Liver (tissue), 9 donors: ENCODE results near the gene DNAH7. TPM values are rescaled to one million over a fixed set of nuclear protein-coding genes. Genes with fewer than 3 reads are reported as not detected.

Experiments
- DNase-seq: peaks from one replicate; pipeline ENCODE4 v3.0.0-alpha.2; 2017; ENCODE audit warnings: low spot score
- H3K27ac ChIP-seq, 2 donors: one replicate each; pipeline ENCODE4 v1.7.0; 2013; ENCODE audit warnings: inconsistent platforms in 2 of 2, low read length in 2 of 2, control low read depth in 1 of 2, low read depth in 1 of 2, mild to moderate bottlenecking in 1 of 2
- H3K27me3 ChIP-seq, 4 donors: one replicate each; pipeline versions ENCODE4 v1.6.1 to v1.7.0; 2013; ENCODE audit warnings: low read length in 3 of 4, inconsistent platforms in 1 of 4, mild to moderate bottlenecking in 1 of 4, moderate library complexity in 1 of 4; ENCODE audit not compliant: control insufficient read depth in 4 of 4, insufficient read depth in 4 of 4
- H3K36me3 ChIP-seq, 4 donors: one replicate each; pipeline versions ENCODE4 v1.6.1 to v1.7.0; 2013; ENCODE audit warnings: low read length in 3 of 4, mild to moderate bottlenecking in 3 of 4, low read depth in 1 of 4, moderate library complexity in 1 of 4; ENCODE audit not compliant: control insufficient read depth in 4 of 4, insufficient read depth in 3 of 4
- H3K4me1 ChIP-seq, 4 donors: one replicate each; pipeline versions ENCODE4 v1.6.1 to v1.7.0; 2013; ENCODE audit warnings: low read length in 3 of 4, mild to moderate bottlenecking in 3 of 4, moderate library complexity in 1 of 4; ENCODE audit not compliant: control insufficient read depth in 4 of 4, insufficient read depth in 4 of 4
- H3K4me3 ChIP-seq, 3 donors: one replicate each; pipeline versions ENCODE4 v1.6.1 to v1.7.0; 2013; ENCODE audit warnings: low read length in 3 of 3, control low read depth in 1 of 3, low read depth in 1 of 3, mild to moderate bottlenecking in 1 of 3
- H3K9ac ChIP-seq, 2 donors: one replicate each; pipeline ENCODE4 v1.7.0; 2013; ENCODE audit warnings: low read length in 2 of 2, mild to moderate bottlenecking in 2 of 2, moderate library complexity in 2 of 2, control low read depth in 1 of 2, low read depth in 1 of 2
- H3K9me3 ChIP-seq, 4 donors: one replicate each; pipeline versions ENCODE4 v1.6.1 to v1.7.0; 2013; ENCODE audit warnings: low read length in 3 of 4; ENCODE audit not compliant: control insufficient read depth in 4 of 4
- EGR1 ChIP-seq, 2 donors: IDR thresholded peaks; 2 replicates each; pipeline ENCODE4 v1.6.1; 2016 to 2018; ENCODE audit warnings: antibody characterized with exemption in 2 of 2, low read depth in 2 of 2
- FOXA1 ChIP-seq: IDR thresholded peaks from 2 replicates; pipeline ENCODE4 v1.6.1; 2016; ENCODE audit warnings: antibody characterized with exemption
- FOXA2 ChIP-seq: IDR thresholded peaks from 2 replicates; pipeline ENCODE4 v1.6.1; 2016; ENCODE audit warnings: antibody characterized with exemption
- GABPA ChIP-seq, 2 donors: IDR thresholded peaks in 1 of 2; conservative IDR thresholded peaks in 1 of 2; 2 replicates each; pipeline ENCODE4 v1.6.1; 2016; ENCODE audit warnings: antibody characterized with exemption in 2 of 2, mild to moderate bottlenecking in 1 of 2, moderate library complexity in 1 of 2
- HNF4A ChIP-seq, 2 donors: conservative IDR thresholded peaks; 2 replicates each; pipeline ENCODE4 v1.6.1; 2016; ENCODE audit warnings: antibody characterized with exemption in 2 of 2, mild to moderate bottlenecking in 2 of 2
- HNF4G ChIP-seq: IDR thresholded peaks from 2 replicates; pipeline ENCODE4 v1.6.1; 2016; ENCODE audit warnings: antibody characterized with exemption
- JUND ChIP-seq, 2 donors: IDR thresholded peaks; 2 replicates each; pipeline ENCODE4 v1.6.1; 2016; ENCODE audit warnings: antibody characterized with exemption in 2 of 2
- NR2F2 ChIP-seq: IDR thresholded peaks from 2 replicates; pipeline ENCODE4 v1.6.1; 2016; ENCODE audit warnings: antibody characterized with exemption
- RAD21 ChIP-seq, 2 donors: IDR thresholded peaks; 2 replicates each; pipeline ENCODE4 v1.6.1; 2016; ENCODE audit warnings: antibody characterized with exemption in 2 of 2, mild to moderate bottlenecking in 2 of 2
- REST ChIP-seq: IDR thresholded peaks from 2 replicates; pipeline ENCODE4 v1.6.1; 2016; ENCODE audit warnings: antibody characterized with exemption, mild to moderate bottlenecking
- RXRA ChIP-seq, 2 donors: IDR thresholded peaks; 2 replicates each; pipeline ENCODE4 v1.6.1; 2017 to 2018; ENCODE audit warnings: antibody characterized with exemption in 2 of 2, mild to moderate bottlenecking in 1 of 2
- SP1 ChIP-seq: IDR thresholded peaks from 2 replicates; pipeline ENCODE4 v1.6.1; 2018; ENCODE audit warnings: antibody characterized with exemption, mild to moderate bottlenecking
- TAF1 ChIP-seq: conservative IDR thresholded peaks from 2 replicates; pipeline ENCODE4 v1.6.1; 2016; ENCODE audit warnings: antibody characterized with exemption, mild to moderate bottlenecking
- YY1 ChIP-seq: IDR thresholded peaks from 2 replicates; pipeline ENCODE4 v1.6.1; 2016; ENCODE audit warnings: antibody characterized with exemption, mild to moderate bottlenecking
- ZBTB33 ChIP-seq: IDR thresholded peaks from 2 replicates; pipeline ENCODE4 v1.6.1; 2016; ENCODE audit warnings: antibody characterized with exemption
- WGBS: extraction: QIAGEN DNeasy Blood & Tissue Kit; methylation state at CpG from one replicate; pipeline ENCODE4 v1.1.7; 2013; 5-methylcytosine and 5-hydroxymethylcytosine counted together
- polyA plus RNA-seq, 2 donors: library from polyadenylated mRNA; stranded (reverse) in 1 of 2; unstranded in 1 of 2; fragments of 200-250 nt in 1 of 2; fragments of >200 nt in 1 of 2; fragmentation: Nextera tagmentation in 1 of 2; extraction: Ambion mirVana in 1 of 2; gene quantifications; one replicate each; pipeline versions ENCODE4 v1.2.1 to v1.2.3, GENCODE V29; 2013 to 2015
- total RNA-seq, 2 donors: library from RNA; depleted of rRNA; stranded (reverse); fragments of >200 nt; gene quantifications; one replicate each; pipeline ENCODE4 v1.2.3, GENCODE V29; 2014
- TF ChIP-seq, protein P1 (sequence below): fragments of 150-350 bp; IDR thresholded peaks from 2 replicates; pipeline ENCODE4 v1.5.1; 2017; ENCODE audit warnings: improper control_type of control experiment, low read depth, low read length; ENCODE audit not compliant: missing input control
- TF ChIP-seq, protein P2 (sequence below): IDR thresholded peaks from 2 replicates; pipeline ENCODE4 v1.6.1; 2016; ENCODE audit warnings: antibody characterized with exemption
- TF ChIP-seq, protein P3 (sequence below): IDR thresholded peaks from 2 replicates; pipeline ENCODE4 v1.6.1; 2016; ENCODE audit warnings: antibody characterized with exemption
- donor health status: healthy.
- donor health status: healthy.
- donor health status: healthy.
- donor health status: healthy.
- donor health status: healthy.

The DNAH7 gene
- total and polyA plus RNA-seq, 4 donors, result under 0.01 to 0.50 (median 0.07) TPM

DNA sequence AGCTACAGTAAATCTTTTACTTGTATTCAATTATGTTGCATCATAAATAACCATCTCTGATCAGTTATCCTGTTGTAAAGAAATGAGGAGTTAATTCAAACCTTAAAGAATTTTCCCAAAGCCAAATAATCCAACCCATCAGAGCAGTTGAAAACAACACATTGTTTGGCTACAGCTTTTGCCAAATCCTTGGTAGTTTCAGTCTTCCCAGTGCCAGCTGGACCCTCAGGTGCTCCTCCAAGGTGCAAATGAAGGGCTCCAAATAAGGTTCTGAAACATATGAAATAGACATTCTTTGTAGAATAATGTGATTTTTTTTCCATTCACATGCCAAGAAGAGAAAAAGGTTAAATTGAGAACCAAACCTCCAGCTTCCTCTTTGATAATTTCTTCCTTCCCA is 158.7 kb downstream of the DNAH7 start:
- DNase-seq, result no peak
- no peak for TF ChIP-seq JUND (IDR thresholded peaks at IDR 0.05)
- TF ChIP-seq, protein P1, sequence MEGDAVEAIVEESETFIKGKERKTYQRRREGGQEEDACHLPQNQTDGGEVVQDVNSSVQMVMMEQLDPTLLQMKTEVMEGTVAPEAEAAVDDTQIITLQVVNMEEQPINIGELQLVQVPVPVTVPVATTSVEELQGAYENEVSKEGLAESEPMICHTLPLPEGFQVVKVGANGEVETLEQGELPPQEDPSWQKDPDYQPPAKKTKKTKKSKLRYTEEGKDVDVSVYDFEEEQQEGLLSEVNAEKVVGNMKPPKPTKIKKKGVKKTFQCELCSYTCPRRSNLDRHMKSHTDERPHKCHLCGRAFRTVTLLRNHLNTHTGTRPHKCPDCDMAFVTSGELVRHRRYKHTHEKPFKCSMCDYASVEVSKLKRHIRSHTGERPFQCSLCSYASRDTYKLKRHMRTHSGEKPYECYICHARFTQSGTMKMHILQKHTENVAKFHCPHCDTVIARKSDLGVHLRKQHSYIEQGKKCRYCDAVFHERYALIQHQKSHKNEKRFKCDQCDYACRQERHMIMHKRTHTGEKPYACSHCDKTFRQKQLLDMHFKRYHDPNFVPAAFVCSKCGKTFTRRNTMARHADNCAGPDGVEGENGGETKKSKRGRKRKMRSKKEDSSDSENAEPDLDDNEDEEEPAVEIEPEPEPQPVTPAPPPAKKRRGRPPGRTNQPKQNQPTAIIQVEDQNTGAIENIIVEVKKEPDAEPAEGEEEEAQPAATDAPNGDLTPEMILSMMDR, result no peak
- no peak for TF ChIP-seq NR2F2
- TF ChIP-seq TAF1, result no peak
- no peak for TF ChIP-seq EGR1 (IDR thresholded peaks at IDR 0.05; ENCODE audit: low read depth in 2 of 2)
- no peak for TF ChIP-seq ZBTB33
- TF ChIP-seq RAD21 (IDR thresholded peaks at IDR 0.05), result no peak
- no peak for TF ChIP-seq RXRA (IDR thresholded peaks at IDR 0.05)
- TF ChIP-seq GABPA (IDR thresholded peaks at IDR 0.05 in 1 of 2, conservative IDR thresholded peaks at IDR 0.05 in 1 of 2), result no peak
- TF ChIP-seq YY1, result no peak
- TF ChIP-seq HNF4A (conservative IDR thresholded peaks at IDR 0.05), result no peak
- TF ChIP-seq FOXA1, result no peak
- no peak for TF ChIP-seq HNF4G
- TF ChIP-seq REST, result no peak
- TF ChIP-seq, protein P2, sequence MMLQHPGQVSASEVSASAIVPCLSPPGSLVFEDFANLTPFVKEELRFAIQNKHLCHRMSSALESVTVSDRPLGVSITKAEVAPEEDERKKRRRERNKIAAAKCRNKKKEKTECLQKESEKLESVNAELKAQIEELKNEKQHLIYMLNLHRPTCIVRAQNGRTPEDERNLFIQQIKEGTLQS, result no peak
- no peak for TF ChIP-seq FOXA2
- Histone ChIP-seq H3K9me3 (no peaks in the 10 kb centered on the region), H3K36me3 (no peaks in the 10 kb centered on the region), H3K27me3 (peaks cover 0 to 3% (median 0%) of the 10 kb centered on the region in 4 donors), H3K9ac (no peak overlapping the region), H3K4me3 (no peak overlapping the region), H3K27ac (no peak overlapping the region), H3K4me1 (no peaks in the 10 kb centered on the region)

GRCh38 chr2:195907474-195907873 is 161.2 kb downstream of the DNAH7 start:
- H3K9me3 ChIP-seq, result no peaks in the 10 kb centered on the region
- no peak for DNase-seq
- no peaks in the 10 kb centered on the region for H3K36me3 ChIP-seq
- no peak overlapping the region for H3K4me3 ChIP-seq
- H3K27me3 ChIP-seq, result peaks cover 0 to 3% (median 1%) of the 10 kb centered on the region in 4 donors
- H3K9ac ChIP-seq, result no peak overlapping the region
- H3K4me1 ChIP-seq, result no peaks in the 10 kb centered on the region
- WGBS, result 86% methylated on average over 5 of the region's 5 CpGs
- H3K27ac ChIP-seq, result no peak overlapping the region
- TF ChIP-seq REST (no peak), GABPA (IDR thresholded peaks at IDR 0.05 in 1 of 2, conservative IDR thresholded peaks at IDR 0.05 in 1 of 2) (no peak), HNF4A (conservative IDR thresholded peaks at IDR 0.05) (no peak), EGR1 (IDR thresholded peaks at IDR 0.05; ENCODE audit: low read depth in 2 of 2) (no peak), RAD21 (IDR thresholded peaks at IDR 0.05) (no peak), JUND (IDR thresholded peaks at IDR 0.05) (no peak), FOXA1 (no peak), NR2F2 (no peak), SP1 (no peak), RXRA (IDR thresholded peaks at IDR 0.05) (no peak), ZBTB33 (no peak), HNF4G (no peak)
- TF ChIP-seq, protein P3, sequence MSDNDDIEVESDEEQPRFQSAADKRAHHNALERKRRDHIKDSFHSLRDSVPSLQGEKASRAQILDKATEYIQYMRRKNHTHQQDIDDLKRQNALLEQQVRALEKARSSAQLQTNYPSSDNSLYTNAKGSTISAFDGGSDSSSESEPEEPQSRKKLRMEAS, result no peak
- TF ChIP-seq, protein P2, result no peak
